ENCODE data around the gene USP40. TPM values are rescaled to one million over a fixed set of nuclear protein-coding genes. Genes with fewer than 3 reads are reported as not detected.

Gene USP40
- total RNA-seq, 2 experiments from 2014 or later: 0.51 to 1.7 TPM

- no peak overlapping the region for H3K27ac ChIP-seq (ENCODE audit: low read depth, low read length, poor library complexity, severe bottlenecking)
- no peak overlapping the region for H3K4me3 ChIP-seq (ENCODE audit: low read depth, low read length, poor library complexity, severe bottlenecking)
- no peak for DNase-seq (ENCODE audit: low spot score)
- intact Hi-C loops (cut with micrococcal nuclease; ENCODE audit: unreplicated experiment): loop anchor here (10.0 kb wide), 2 partner anchors 146 to 346 kb away; partner anchors contain the start of gene UGT1A10
- TF ChIP-seq CTCF (conservative IDR thresholded peaks at IDR 0.05; ENCODE audit: low read length): no peak
- H3K36me3 ChIP-seq (ENCODE audit: insufficient read depth, low read length): no peaks in the 10 kb centered on the region
- CTCF ChIA-PET (ENCODE audit: unreplicated experiment): no interaction called here
- POLR2A ChIA-PET: no interaction called here
- H3K79me2 ChIP-seq (ENCODE audit: insufficient read depth, low read depth, low read length): no peaks in the 10 kb centered on the region
- H4K20me1 ChIP-seq (ENCODE audit: insufficient read depth, low read length): no peaks in the 10 kb centered on the region
- BruUV-seq (replicated peaks): no TSS peak
- no peaks in the 10 kb centered on the region for H3K9me3 ChIP-seq (ENCODE audit: low read length)
- H3K4me2 ChIP-seq (ENCODE audit: low read length): no peak overlapping the region
- H3K4me1 ChIP-seq (ENCODE audit: insufficient read depth, low read length, poor library complexity, severe bottlenecking): no peaks in the 10 kb centered on the region
- no peak overlapping the region for H2AFZ ChIP-seq (ENCODE audit: low read length)
- H3K9me2 ChIP-seq (ENCODE audit: insufficient read depth, low read length): no peaks in the 10 kb centered on the region
Measured at GRCh38 chr2:233489143-233489542, 77.4 kb downstream of the USP40 start.

- Histone ChIP-seq H4K20me1 (ENCODE audit: insufficient read depth, low read length) (no peaks in the 10 kb centered on the region), H3K4me2 (ENCODE audit: low read length) (no peak overlapping the region), H3K79me2 (ENCODE audit: insufficient read depth, low read depth, low read length) (no peaks in the 10 kb centered on the region), H3K4me1 (ENCODE audit: insufficient read depth, low read length, poor library complexity, severe bottlenecking) (no peaks in the 10 kb centered on the region), H3K9me3 (ENCODE audit: low read length) (no peaks in the 10 kb centered on the region), H3K4me3 (ENCODE audit: low read depth, low read length, poor library complexity, severe bottlenecking) (no peak overlapping the region), H3K27ac (ENCODE audit: low read depth, low read length, poor library complexity, severe bottlenecking) (no peak overlapping the region), H3K9me2 (ENCODE audit: insufficient read depth, low read length) (no peaks in the 10 kb centered on the region), H2AFZ (ENCODE audit: low read length) (no peak overlapping the region), H3K36me3 (ENCODE audit: insufficient read depth, low read length) (no peaks in the 10 kb centered on the region)
- TF ChIP-seq CTCF (conservative IDR thresholded peaks at IDR 0.05; ENCODE audit: low read length): no peak
- no peak for TF ChIP-seq EZH2phosphoT487 (IDR thresholded peaks at IDR 0.05; ENCODE audit: borderline replicate concordance, low read depth, low read length)
- intact Hi-C loops (cut with micrococcal nuclease; ENCODE audit: unreplicated experiment): loop anchor here (10.0 kb wide), 2 partner anchors 147 to 347 kb away; partner anchors contain the start of gene UGT1A10
- ChIA-PET CTCF (ENCODE audit: unreplicated experiment) (no interaction called here), POLR2A (no interaction called here)
- no peak for DNase-seq (ENCODE audit: low spot score)
- BruUV-seq (replicated peaks): no TSS peak
Measured at GRCh38 chr2:233487748-233488345, 78.7 kb downstream of the USP40 start.

- H3K4me2 ChIP-seq (ENCODE audit: low read length): no peak overlapping the region
- no peaks in the 10 kb centered on the region for H3K4me1 ChIP-seq (ENCODE audit: insufficient read depth, low read length, poor library complexity, severe bottlenecking)
- H3K9me3 ChIP-seq (ENCODE audit: low read length): no peaks in the 10 kb centered on the region
- no peak overlapping the region for H3K27ac ChIP-seq (ENCODE audit: low read depth, low read length, poor library complexity, severe bottlenecking)
- no peaks in the 10 kb centered on the region for H3K36me3 ChIP-seq (ENCODE audit: insufficient read depth, low read length)
- no peaks in the 10 kb centered on the region for H4K20me1 ChIP-seq (ENCODE audit: insufficient read depth, low read length)
- DNase-seq (ENCODE audit: low spot score): no peak
- no peaks in the 10 kb centered on the region for H3K9me2 ChIP-seq (ENCODE audit: insufficient read depth, low read length)
- intact Hi-C loops (cut with micrococcal nuclease; ENCODE audit: unreplicated experiment): loop anchor here (10.0 kb wide), 2 partner anchors 148 to 348 kb away; partner anchors contain the start of gene UGT1A10
- no peak overlapping the region for H2AFZ ChIP-seq (ENCODE audit: low read length)
- BruUV-seq (replicated peaks): no TSS peak
- no peak for TF ChIP-seq CTCF (conservative IDR thresholded peaks at IDR 0.05; ENCODE audit: low read length)
- TF ChIP-seq EZH2phosphoT487 (IDR thresholded peaks at IDR 0.05; ENCODE audit: borderline replicate concordance, low read depth, low read length): no peak
- H3K4me3 ChIP-seq (ENCODE audit: low read depth, low read length, poor library complexity, severe bottlenecking): no peak overlapping the region
- ChIA-PET CTCF (ENCODE audit: unreplicated experiment) (no interaction called here), POLR2A (no interaction called here)
- H3K79me2 ChIP-seq (ENCODE audit: insufficient read depth, low read depth, low read length): no peaks in the 10 kb centered on the region
Measured at GRCh38 chr2:233486778-233487552, 79.6 kb downstream of the USP40 start.
